Caco-2 (cell line): Measurements from ENCODE around the gene MS4A6E. TPM values are rescaled to one million over a fixed set of nuclear protein-coding genes. Genes with fewer than 3 reads are reported as not detected.

Experiments
- BruUV-seq: library from RNA; stranded (reverse); fragments of 400-500 nt; replicated peaks from 2 replicates; lab custom pipeline; 2021; lab: Mats Ljungman, UMichigan
- CTCF ChIA-PET: fragments of 300-600 bp; sonication (Branson Sonifier 250); formaldehyde crosslinking; loops from one replicate; lab custom pipeline; 2022; ENCODE audit warnings: antibody characterized with exemption; lab: Charles Lee
- POLR2A ChIA-PET: fragments of 300-600 bp; sonication (Branson Sonifier 250); formaldehyde crosslinking; loops from one replicate; lab custom pipeline; 2022; ENCODE audit warnings: antibody characterized with exemption; lab: Charles Lee
- DNase-seq, 2 experiments: peaks; one replicate each; pipeline versions ENCODE4 v3.0.0 to v3.0.0-alpha.2; 2020 to 2022
- H3K27me3 ChIP-seq: replicated peaks from 2 replicates; pipeline ENCODE4 v1.6.0; 2011; ENCODE audit warnings: low read length; ENCODE audit not compliant: control insufficient read depth, insufficient read depth
- H3K36me3 ChIP-seq: 2 replicates; pipeline ENCODE4 v1.5.1; 2011; ENCODE audit warnings: low read length; ENCODE audit not compliant: control insufficient read depth, insufficient read depth
- H3K4me1 ChIP-seq: fragments of 250-450 bp; sonication (Bioruptor Pico); 2 replicates; pipeline ENCODE4 v1.5.1; 2020; ENCODE audit warnings: mild to moderate bottlenecking
- H3K4me3 ChIP-seq: 2 replicates; pipeline ENCODE4 v1.5.1; 2011; ENCODE audit warnings: low read depth, mild to moderate bottlenecking, control low read depth, low read length
- H3K9me3 ChIP-seq: fragments of 250-450 bp; sonication (Bioruptor Pico); 2 replicates; pipeline ENCODE4 v1.5.1; 2020; ENCODE audit warnings: mild to moderate bottlenecking, moderate library complexity
- H3K27ac Mint-ChIP-seq: one replicate; pipeline ENCODE4 v1.8.0; 2022; ENCODE audit warnings: mixed read lengths; ENCODE audit not compliant: unreplicated experiment
- H3K27me3 Mint-ChIP-seq: one replicate; pipeline ENCODE4 v1.8.0; 2022; ENCODE audit warnings: mixed read lengths; ENCODE audit not compliant: insufficient read depth, unreplicated experiment
- H3K36me3 Mint-ChIP-seq: one replicate; pipeline ENCODE4 v1.8.0; 2022; ENCODE audit warnings: mild to moderate bottlenecking, mixed read lengths; ENCODE audit not compliant: insufficient read depth, unreplicated experiment
- H3K4me1 Mint-ChIP-seq: one replicate; pipeline ENCODE4 v1.8.0; 2022; ENCODE audit warnings: low read depth, mixed read lengths; ENCODE audit not compliant: unreplicated experiment
- H3K4me3 Mint-ChIP-seq: one replicate; pipeline ENCODE4 v1.8.0; 2022; ENCODE audit warnings: mild to moderate bottlenecking, moderate library complexity, mixed read lengths; ENCODE audit not compliant: unreplicated experiment
- H3K9me3 Mint-ChIP-seq: one replicate; pipeline ENCODE4 v1.8.0; 2022; ENCODE audit warnings: mixed read lengths; ENCODE audit not compliant: unreplicated experiment
- intact Hi-C: fragments of 100-400 bp; cut with micrococcal nuclease; formaldehyde crosslinking; loops from one replicate; pipeline ENCODE4 v1.10.0; 2022; ENCODE audit not compliant: unreplicated experiment
- total RNA-seq: library from RNA; stranded (reverse); gene quantifications from 2 replicates; pipeline ENCODE4 v1.2.3, GENCODE V29; 2022
- TF ChIP-seq, protein P1 (sequence below), 2 experiments: fragments of 200-600 bp in 1 of 2; IDR thresholded peaks; 1 replicate in 1 of 2; 2 replicates in 1 of 2; pipeline versions ENCODE4 v1.5.1 to v1.8.0; 2011 to 2022; ENCODE audit warnings: antibody characterized with exemption in 1 of 2, control low read depth in 1 of 2, inconsistent platforms in 1 of 2, low read depth in 1 of 2, low read length in 1 of 2, mild to moderate bottlenecking in 1 of 2, moderate library complexity in 1 of 2; ENCODE audit not compliant: insufficient read depth in 1 of 2, severe bottlenecking in 1 of 2, unreplicated experiment in 1 of 2

The MS4A6E gene
- total RNA-seq, 1 experiment from 2014 or later, result not detected

DNA sequence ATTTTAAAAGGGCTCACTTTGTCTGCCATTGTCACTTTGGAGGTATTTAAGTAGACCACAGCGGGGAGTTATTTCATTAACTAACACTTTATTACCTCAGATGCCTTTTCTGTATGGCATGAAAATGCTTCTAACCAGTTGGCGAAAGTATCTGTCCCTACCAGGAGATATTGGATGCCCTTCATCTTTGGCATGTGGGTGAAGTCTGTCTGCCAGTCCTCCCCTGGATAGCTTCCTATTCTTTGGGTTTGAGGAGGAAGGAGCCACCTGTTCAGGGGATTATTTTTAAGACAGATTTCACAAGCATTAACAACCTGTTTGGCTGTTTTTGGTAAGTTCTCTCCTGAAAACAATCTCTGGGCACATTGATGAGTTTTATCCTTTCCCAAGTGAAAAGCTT lies 17.1 kb downstream of the MS4A6E start:
- Histone ChIP-seq H3K36me3 (no peaks in the 10 kb centered on the region), H3K27me3 (no peaks in the 10 kb centered on the region), H3K9me3 (no peaks in the 10 kb centered on the region), H3K4me1 (no peaks in the 10 kb centered on the region), H3K4me3 (no peak overlapping the region)
- no peak overlapping the region for H3K27ac Mint-ChIP-seq
- intact Hi-C loops, result loop anchor here (5.0 kb wide), 1 partner anchor 143 kb away; no protein-coding TSS in a partner anchor
- H3K4me1 Mint-ChIP-seq, result no peaks in the 10 kb centered on the region
- BruUV-seq, result no TSS peak
- no peak for DNase-seq
- H3K9me3 Mint-ChIP-seq, result no peaks in the 10 kb centered on the region
- TF ChIP-seq, protein P1, sequence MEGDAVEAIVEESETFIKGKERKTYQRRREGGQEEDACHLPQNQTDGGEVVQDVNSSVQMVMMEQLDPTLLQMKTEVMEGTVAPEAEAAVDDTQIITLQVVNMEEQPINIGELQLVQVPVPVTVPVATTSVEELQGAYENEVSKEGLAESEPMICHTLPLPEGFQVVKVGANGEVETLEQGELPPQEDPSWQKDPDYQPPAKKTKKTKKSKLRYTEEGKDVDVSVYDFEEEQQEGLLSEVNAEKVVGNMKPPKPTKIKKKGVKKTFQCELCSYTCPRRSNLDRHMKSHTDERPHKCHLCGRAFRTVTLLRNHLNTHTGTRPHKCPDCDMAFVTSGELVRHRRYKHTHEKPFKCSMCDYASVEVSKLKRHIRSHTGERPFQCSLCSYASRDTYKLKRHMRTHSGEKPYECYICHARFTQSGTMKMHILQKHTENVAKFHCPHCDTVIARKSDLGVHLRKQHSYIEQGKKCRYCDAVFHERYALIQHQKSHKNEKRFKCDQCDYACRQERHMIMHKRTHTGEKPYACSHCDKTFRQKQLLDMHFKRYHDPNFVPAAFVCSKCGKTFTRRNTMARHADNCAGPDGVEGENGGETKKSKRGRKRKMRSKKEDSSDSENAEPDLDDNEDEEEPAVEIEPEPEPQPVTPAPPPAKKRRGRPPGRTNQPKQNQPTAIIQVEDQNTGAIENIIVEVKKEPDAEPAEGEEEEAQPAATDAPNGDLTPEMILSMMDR (IDR thresholded peaks at IDR 0.05; ENCODE audit: insufficient read depth in 1 of 2, low read depth in 1 of 2, low read length in 1 of 2, severe bottlenecking in 1 of 2, unreplicated experiment in 1 of 2), result no peak
- CTCF ChIA-PET, result interaction anchor here (1.9 kb wide), 1 partner anchor 9 kb away, joined by 7 read pairs; no protein-coding TSS in a partner anchor
- POLR2A ChIA-PET, result no interaction called here
- H3K36me3 Mint-ChIP-seq, result no peaks in the 10 kb centered on the region
- no peak overlapping the region for H3K4me3 Mint-ChIP-seq
- H3K27me3 Mint-ChIP-seq, result no peaks in the 10 kb centered on the region

DNA sequence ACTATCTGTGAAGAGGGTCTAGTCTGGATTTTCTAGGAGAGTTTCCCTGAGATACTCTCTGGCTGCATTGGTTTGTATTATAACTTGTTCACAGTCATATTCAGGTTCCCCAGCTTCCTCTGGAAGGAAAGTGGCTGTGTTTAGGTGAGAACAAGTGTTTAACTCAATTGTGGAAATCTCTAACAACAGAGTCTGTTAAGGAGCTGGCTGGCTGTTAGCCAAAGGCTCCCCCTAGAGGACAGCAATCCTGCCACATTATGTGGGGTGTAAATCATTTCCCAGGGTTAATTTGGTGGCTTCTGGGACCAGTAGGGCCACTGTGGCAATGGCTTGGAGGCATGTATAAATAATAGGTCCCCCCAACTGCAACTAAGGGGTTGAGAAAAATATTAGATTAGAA lies 18.4 kb downstream of the MS4A6E start:
- no peaks in the 10 kb centered on the region for H3K27me3 Mint-ChIP-seq

DNA sequence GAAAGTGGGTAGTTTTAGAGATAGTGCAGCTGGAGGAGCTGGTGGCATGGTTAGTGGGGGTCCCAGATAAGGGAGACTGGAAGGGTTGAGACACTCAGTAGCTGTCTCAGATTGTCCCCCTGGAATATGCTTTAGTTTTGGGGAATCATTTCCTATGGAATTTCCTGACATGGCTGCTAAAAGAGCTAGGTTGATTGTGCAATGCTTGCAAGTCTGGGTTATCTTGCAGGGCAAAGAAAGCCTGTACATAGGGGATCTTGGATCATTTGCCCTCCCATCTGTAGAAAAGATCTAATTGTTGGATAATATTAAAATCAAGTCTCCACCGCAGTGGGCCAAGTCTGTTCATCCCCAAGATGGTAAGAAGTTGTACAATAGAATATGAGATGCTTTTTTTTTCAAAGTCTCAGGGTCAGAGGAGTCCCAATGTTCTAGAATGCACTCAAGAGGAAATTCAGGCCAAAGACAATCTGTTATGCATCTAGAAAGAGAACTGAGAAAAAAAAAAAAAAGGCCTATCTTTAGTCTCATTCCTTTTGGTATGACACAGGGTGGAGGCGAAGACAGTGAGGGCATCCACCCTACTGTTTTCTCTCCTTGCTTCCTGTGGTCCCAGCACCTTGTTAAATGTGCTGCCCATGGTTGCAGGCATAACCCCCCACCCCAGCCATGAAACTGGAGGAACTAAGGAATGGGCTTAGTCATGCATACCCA lies 20.2 kb downstream of the MS4A6E start:
- no peaks in the 10 kb centered on the region for H3K27me3 ChIP-seq
- Mint-ChIP-seq H3K4me1 (peaks cover 10% of the 10 kb centered on the region), H3K36me3 (no peaks in the 10 kb centered on the region), H3K9me3 (no peaks in the 10 kb centered on the region), H3K27ac (no peak overlapping the region), H3K4me3 (no peak overlapping the region), H3K27me3 (no peaks in the 10 kb centered on the region)
- no peak overlapping the region for H3K4me3 ChIP-seq
- no peaks in the 10 kb centered on the region for H3K9me3 ChIP-seq
- peaks cover 10% of the 10 kb centered on the region for H3K4me1 ChIP-seq
- no peak for DNase-seq
- TF ChIP-seq, protein P1 (IDR thresholded peaks at IDR 0.05; ENCODE audit: insufficient read depth in 1 of 2, low read depth in 1 of 2, low read length in 1 of 2, severe bottlenecking in 1 of 2, unreplicated experiment in 1 of 2), result no peak
- H3K36me3 ChIP-seq, result no peaks in the 10 kb centered on the region
- ChIA-PET CTCF (no interaction called here), POLR2A (no interaction called here)
- intact Hi-C loops, result loop anchor here (5.0 kb wide), 1 partner anchor 270 kb away; no protein-coding TSS in a partner anchor
- BruUV-seq, result no TSS peak

More for the DNA sequence above, 18.4 kb downstream of the MS4A6E start:
- Mint-ChIP-seq H3K4me3 (no peak overlapping the region), H3K4me1 (no peaks in the 10 kb centered on the region), H3K27ac (no peak overlapping the region), H3K9me3 (no peaks in the 10 kb centered on the region), H3K36me3 (no peaks in the 10 kb centered on the region)
- TF ChIP-seq, protein P1 (IDR thresholded peaks at IDR 0.05; ENCODE audit: insufficient read depth in 1 of 2, low read depth in 1 of 2, low read length in 1 of 2, severe bottlenecking in 1 of 2, unreplicated experiment in 1 of 2), result peak; percentile 28 to 47
- CTCF ChIA-PET, result interaction anchor here (0.6 to 2.0 kb wide), 5 partner anchors 11 to 399 kb away, joined by 3 to 13 read pairs (median 4); no protein-coding TSS in a partner anchor
- Histone ChIP-seq H3K4me1 (no peaks in the 10 kb centered on the region), H3K36me3 (no peaks in the 10 kb centered on the region), H3K27me3 (no peaks in the 10 kb centered on the region), H3K9me3 (no peaks in the 10 kb centered on the region), H3K4me3 (no peak overlapping the region)
- POLR2A ChIA-PET, result no interaction called here
- intact Hi-C loops, result loop anchor here (1.0 to 5.0 kb wide), 3 partner anchors 11 to 272 kb away; no protein-coding TSS in a partner anchor
- DNase-seq, result peak in 1 of 2 experiments; percentile 33
- no TSS peak for BruUV-seq
